Small intestine (tissue), 7 donors: Measurements from ENCODE around the gene ZDHHC19. TPM values are rescaled to one million over a fixed set of nuclear protein-coding genes. Genes with fewer than 3 reads are reported as not detected.
"Not testable (repeated sequence)": the region's sequence is repeated elsewhere in the genome, so short reads cannot be mapped to it uniquely, and the experiment has no call there.

Source experiments
- DNase-seq, 2 donors: peaks; one replicate each; pipeline versions ENCODE4 v3.0.0 to v3.0.0-alpha.2; 2013
- FAIRE-seq: peaks from 2 replicates; lab custom pipeline; 2012; peaks lifted over from hg19 to GRCh38; lab: Jason Lieb, UNC
- H3K27ac ChIP-seq, 3 donors: one replicate each; pipeline ENCODE4 v1.5.1; 2013; ENCODE audit warnings: low read length in 2 of 3, mild to moderate bottlenecking in 2 of 3, control low read depth in 1 of 3, inconsistent platforms in 1 of 3, low read depth in 1 of 3, moderate library complexity in 1 of 3
- H3K27me3 ChIP-seq, 3 donors: one replicate each; pipeline ENCODE4 v1.6.1; 2013; ENCODE audit warnings: low read length in 3 of 3, inconsistent platforms in 1 of 3; ENCODE audit not compliant: control insufficient read depth in 3 of 3, insufficient read depth in 3 of 3
- H3K36me3 ChIP-seq, 3 donors: one replicate each; pipeline ENCODE4 v1.6.1; 2013; ENCODE audit warnings: low read length in 3 of 3, inconsistent platforms in 1 of 3, low read depth in 1 of 3, mild to moderate bottlenecking in 1 of 3, moderate library complexity in 1 of 3; ENCODE audit not compliant: control insufficient read depth in 3 of 3, insufficient read depth in 2 of 3
- H3K4me1 ChIP-seq, 3 donors: one replicate each; pipeline ENCODE4 v1.6.1; 2013; ENCODE audit warnings: low read length in 2 of 3, inconsistent platforms in 1 of 3, low read depth in 1 of 3, mild to moderate bottlenecking in 1 of 3, moderate library complexity in 1 of 3; ENCODE audit not compliant: control insufficient read depth in 3 of 3, insufficient read depth in 2 of 3
- H3K4me3 ChIP-seq, 3 donors: one replicate each; pipeline ENCODE4 v1.5.1; 2013; ENCODE audit warnings: low read length in 3 of 3, control low read depth in 1 of 3, inconsistent platforms in 1 of 3, low read depth in 1 of 3, mild to moderate bottlenecking in 1 of 3, moderate library complexity in 1 of 3
- H3K9me3 ChIP-seq, 2 donors: one replicate each; pipeline ENCODE4 v1.6.1; 2013; ENCODE audit warnings: low read depth in 1 of 2, low read length in 1 of 2; ENCODE audit not compliant: control insufficient read depth in 2 of 2, insufficient read depth in 1 of 2
- WGBS, 3 donors: extraction: QIAGEN DNeasy Blood & Tissue Kit; methylation state at CpG; one replicate each; pipeline ENCODE4 v1.1.7; 2013; 5-methylcytosine and 5-hydroxymethylcytosine counted together
- polyA plus RNA-seq, 4 donors: library from polyadenylated mRNA; stranded (reverse) in 3 of 4; unstranded in 1 of 4; fragments of 200-250 nt in 3 of 4; fragments of 120-200 nt in 1 of 4; gene quantifications; one replicate each; pipeline versions ENCODE4 v1.2.1 to v1.2.3, GENCODE V29; 2013
- donor health status: healthy with polysubstance abuse.
- donor health status: control.
- donor health status: control.
- donor health status: Bipolar disorder and iron deficiency.
- donor health status: healthy.

ZDHHC19 gene
- polyA plus RNA-seq, 4 donors, result 0.22 to 0.40 TPM; not detected in 2

DNA sequence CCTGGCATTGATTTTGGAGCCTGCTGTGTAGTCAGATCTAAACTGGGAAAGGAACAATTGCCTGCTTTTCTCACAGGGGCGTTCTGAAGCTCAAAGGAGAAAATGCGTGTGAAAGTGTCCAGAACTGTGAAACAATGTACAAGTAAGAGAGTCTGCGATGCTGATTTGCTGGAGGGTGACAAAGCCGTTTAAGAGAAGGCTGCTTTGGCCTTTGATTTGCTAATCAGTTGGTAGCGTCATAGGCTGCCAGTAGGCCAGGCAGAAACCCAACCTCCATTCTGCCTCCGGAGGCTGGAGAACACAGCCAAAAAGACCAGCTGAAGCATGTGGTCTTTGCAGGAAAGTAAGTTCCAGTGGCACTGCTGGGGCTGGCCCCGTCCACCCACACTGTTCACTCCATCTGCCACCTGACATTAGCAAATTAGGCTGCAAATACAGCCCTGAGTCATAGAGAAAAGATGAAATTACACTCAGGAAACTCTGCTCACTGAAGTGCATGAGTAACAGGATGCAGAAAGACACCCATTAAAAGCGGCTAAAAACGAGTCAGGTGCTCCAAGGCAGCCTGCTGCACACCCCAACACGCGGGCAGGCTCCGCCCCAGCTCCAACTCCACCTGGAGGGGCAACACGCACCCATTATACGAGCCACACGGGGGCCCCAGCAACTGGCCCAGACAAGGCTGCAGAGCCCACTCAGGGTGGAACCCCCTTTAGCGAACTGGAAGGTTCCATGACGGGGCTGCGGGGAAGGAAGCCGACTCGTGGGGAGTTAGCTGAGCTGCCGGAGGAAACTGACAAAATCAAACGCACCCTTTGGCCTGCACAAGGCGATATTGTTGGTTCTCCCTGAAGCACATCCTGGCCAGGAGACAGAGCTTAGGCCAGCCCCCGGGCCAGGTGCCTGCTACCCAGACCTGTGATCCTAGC is 31.6 kb downstream of the ZDHHC19 start:
- Histone ChIP-seq H3K27me3 (no peaks in the 10 kb centered on the region), H3K36me3 (no peaks in the 10 kb centered on the region), H3K4me3 (no peak overlapping the region), H3K9me3 (no peaks in the 10 kb centered on the region), H3K27ac (peak overlapping the region; percentile 52 to 91 (median 79)), H3K4me1 (peaks cover 0 to 29% (median 3%) of the 10 kb centered on the region in 3 donors)
- DNase-seq (peak; percentile 41 to 79), FAIRE-seq (no peak)
- 20 to 36% (median 22%) methylated on average over 24 of the region's 24 CpGs for WGBS, 3 donors

DNA sequence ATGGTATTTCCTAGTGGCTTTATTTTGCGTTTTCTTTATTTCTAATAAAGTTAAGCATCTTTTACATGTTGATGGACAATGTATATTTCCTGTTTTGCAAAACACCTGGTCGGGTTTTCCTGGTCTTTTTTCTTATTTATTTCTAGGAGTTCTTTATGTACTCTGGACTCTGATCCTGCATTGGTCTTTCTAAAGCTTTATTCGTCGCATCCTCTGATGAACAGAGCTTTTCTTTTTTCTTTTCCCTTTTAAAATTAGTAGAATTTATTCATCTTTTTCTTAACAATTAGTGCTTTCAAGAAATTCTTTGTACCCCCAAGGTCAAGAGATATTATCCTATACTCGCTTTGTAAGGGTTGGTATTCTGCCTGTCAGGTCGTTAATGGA is 32.2 kb downstream of the ZDHHC19 start:
- H3K27ac ChIP-seq, result peak overlapping the region; percentile 52 to 91 (median 79)
- no peaks in the 10 kb centered on the region for H3K36me3 ChIP-seq
- no peak overlapping the region for H3K4me3 ChIP-seq
- FAIRE-seq, result no peak
- peaks cover 0 to 29% (median 3%) of the 10 kb centered on the region in 3 donors for H3K4me1 ChIP-seq
- 14 to 48% (median 28%) methylated on average over 6 of the region's 6 CpGs for WGBS, 3 donors
- no peaks in the 10 kb centered on the region for H3K9me3 ChIP-seq
- DNase-seq, result peak in 1 of 2 donors; percentile 58
- no peaks in the 10 kb centered on the region for H3K27me3 ChIP-seq

DNA sequence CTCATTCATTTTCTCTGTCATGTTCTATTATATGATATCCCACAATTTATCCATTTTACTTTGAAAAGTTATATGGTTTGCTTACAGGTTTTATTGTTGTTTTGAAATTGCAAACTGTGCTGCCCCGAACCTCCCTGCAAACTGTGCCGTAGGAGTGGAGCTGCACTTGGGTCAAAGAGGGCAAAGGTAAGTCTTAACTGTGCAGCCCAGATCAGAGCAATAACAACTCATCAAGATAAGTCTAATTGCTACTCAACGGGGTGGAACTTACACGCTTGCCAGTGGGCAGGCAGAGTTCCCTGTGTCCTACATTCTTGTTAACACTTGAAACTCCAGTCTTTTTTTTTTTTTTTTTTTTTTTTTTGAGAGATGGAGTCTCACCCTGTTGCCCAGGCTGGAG is 33.2 kb downstream of the ZDHHC19 start:
- FAIRE-seq (no peak), DNase-seq (peak; percentile 75 to 95)
- peaks cover 0 to 25% (median 0%) of the 10 kb centered on the region in 3 donors for H3K4me1 ChIP-seq
- H3K4me3 ChIP-seq, result no peak overlapping the region
- H3K27ac ChIP-seq, result peak overlapping the region; percentile 71 to 84 (median 76)
- H3K27me3 ChIP-seq, result no peaks in the 10 kb centered on the region
- no peaks in the 10 kb centered on the region for H3K9me3 ChIP-seq
- no peaks in the 10 kb centered on the region for H3K36me3 ChIP-seq
- WGBS, 3 donors, result 18 to 44% (median 27%) methylated on average over 4 of the region's 4 CpGs

DNA sequence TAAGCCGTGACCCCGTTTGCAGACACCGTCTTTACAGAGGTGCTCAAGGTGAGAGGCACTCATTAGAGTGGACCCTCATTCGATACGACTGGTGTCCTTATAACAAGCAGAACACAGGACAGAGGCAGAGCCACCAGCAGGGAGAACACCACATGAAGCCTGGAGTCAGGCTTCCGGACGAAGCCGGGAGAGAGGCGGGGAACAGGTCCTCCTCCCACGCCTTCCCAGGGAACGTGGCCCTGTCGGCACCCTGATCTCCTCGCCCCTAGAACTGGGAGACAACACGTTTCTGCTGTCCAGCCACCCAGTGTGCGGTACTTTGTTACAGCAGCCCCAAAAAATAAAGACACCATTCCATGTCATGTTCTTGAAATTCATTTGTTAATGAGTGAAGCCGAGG is 33.6 kb downstream of the ZDHHC19 start:
- H3K36me3 ChIP-seq, result no peaks in the 10 kb centered on the region
- H3K4me3 ChIP-seq, result no peak overlapping the region
- 32 to 66% (median 52%) methylated on average over 16 of the region's 16 CpGs for WGBS, 3 donors
- no peak for FAIRE-seq
- DNase-seq, result peak; percentile 51 to 65
- no peaks in the 10 kb centered on the region for H3K27me3 ChIP-seq
- no peaks in the 10 kb centered on the region for H3K9me3 ChIP-seq
- H3K27ac ChIP-seq, result peak overlapping the region; percentile 71 to 84 (median 76)
- H3K4me1 ChIP-seq, result peaks cover 0 to 25% (median 0%) of the 10 kb centered on the region in 3 donors

DNA sequence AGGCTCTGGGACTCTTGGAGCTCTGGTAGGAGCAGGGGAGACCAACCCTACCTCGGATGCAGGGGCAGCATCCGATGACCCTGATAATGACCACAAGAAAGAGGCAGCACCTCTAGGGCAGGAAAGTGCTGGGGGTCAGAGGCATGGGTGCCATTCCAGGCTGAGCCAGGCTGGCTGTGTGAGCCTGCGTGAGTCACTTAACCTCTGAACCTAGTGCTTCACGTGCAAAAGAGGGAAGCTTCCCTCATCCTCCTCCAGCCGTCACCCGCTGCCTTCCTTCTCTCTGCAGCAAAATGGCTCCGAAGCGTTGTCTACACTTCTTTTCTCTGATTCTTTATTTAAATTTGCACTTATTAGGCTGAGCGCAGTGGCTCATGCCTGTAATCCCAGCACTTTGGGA is 35.5 kb downstream of the ZDHHC19 start:
- DNase-seq, result peak in 1 of 2 donors; percentile 42
- Histone ChIP-seq H3K36me3 (no peaks in the 10 kb centered on the region), H3K9me3 (peaks cover 0 to 3% of the 10 kb centered on the region in 2 donors), H3K4me3 (no peak overlapping the region), H3K4me1 (peaks cover 0 to 25% (median 0%) of the 10 kb centered on the region in 3 donors), H3K27me3 (no peaks in the 10 kb centered on the region), H3K27ac (no peak overlapping the region)
- no peak for FAIRE-seq
- 73 to 81% (median 75%) methylated on average over 9 of the region's 9 CpGs for WGBS, 3 donors

DNA sequence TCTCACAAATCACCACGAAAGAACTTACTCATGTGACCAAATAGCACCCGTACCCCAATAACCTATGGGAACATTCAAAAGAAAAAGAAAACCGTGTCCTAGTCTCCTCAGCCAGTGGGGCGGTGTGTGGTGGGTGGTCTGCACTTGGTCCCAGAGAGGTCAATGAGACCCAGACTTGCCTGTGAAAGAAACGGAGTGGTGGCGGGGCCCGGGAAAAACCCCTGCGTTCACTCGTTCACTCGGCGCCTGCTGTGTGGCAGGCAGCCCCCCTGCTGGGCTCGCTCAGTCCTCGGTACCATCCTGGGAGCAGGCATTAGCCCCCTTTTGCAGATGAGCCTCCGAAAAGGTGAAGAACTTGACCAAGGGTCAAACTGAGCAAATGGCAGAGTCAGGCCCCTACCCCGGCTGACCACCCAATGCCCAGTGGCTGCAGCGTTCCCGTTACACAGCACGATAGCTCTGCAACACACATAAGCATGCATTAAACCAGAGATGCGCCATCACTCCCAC is 36.0 kb downstream of the ZDHHC19 start:
- 82 to 96% (median 91%) methylated on average over 19 of the region's 19 CpGs for WGBS, 3 donors
- no peak overlapping the region for H3K27ac ChIP-seq
- no peak for FAIRE-seq
- H3K36me3 ChIP-seq, result no peaks in the 10 kb centered on the region
- no peaks in the 10 kb centered on the region for H3K27me3 ChIP-seq
- no peak overlapping the region for H3K4me3 ChIP-seq
- peaks cover 0 to 3% of the 10 kb centered on the region in 2 donors for H3K9me3 ChIP-seq
- no peak for DNase-seq
- H3K4me1 ChIP-seq, result peaks cover 0 to 25% (median 0%) of the 10 kb centered on the region in 3 donors

DNA sequence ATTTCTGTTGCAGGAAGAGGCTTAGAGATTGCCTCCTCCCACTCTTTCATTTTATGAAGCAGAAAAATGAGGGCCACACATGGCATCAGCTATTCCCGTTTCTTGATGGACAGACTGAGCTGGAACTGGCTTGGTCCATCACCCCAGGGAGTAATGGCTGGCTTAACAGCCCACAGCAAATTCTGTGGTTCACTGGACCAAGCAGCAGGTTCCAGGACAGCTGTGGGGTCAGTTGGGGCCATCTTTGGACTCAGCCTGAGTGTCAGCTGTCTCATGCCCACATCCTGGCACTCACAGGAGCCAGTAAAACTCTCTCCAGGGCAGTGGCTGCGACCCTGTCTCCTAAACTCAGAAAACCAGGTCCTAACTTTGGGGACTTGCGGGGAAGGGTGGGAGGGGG is 36.5 kb downstream of the ZDHHC19 start:
- Histone ChIP-seq H3K27ac (no peak overlapping the region), H3K27me3 (no peaks in the 10 kb centered on the region), H3K4me3 (no peak overlapping the region), H3K4me1 (peaks cover 0 to 21% (median 0%) of the 10 kb centered on the region in 3 donors), H3K9me3 (peaks cover 0 to 3% of the 10 kb centered on the region in 2 donors), H3K36me3 (no peaks in the 10 kb centered on the region)
- no peak for DNase-seq
- 88 to 91% (median 90%) methylated on average over 3 of the region's 3 CpGs for WGBS, 3 donors
- FAIRE-seq, result no peak

DNA sequence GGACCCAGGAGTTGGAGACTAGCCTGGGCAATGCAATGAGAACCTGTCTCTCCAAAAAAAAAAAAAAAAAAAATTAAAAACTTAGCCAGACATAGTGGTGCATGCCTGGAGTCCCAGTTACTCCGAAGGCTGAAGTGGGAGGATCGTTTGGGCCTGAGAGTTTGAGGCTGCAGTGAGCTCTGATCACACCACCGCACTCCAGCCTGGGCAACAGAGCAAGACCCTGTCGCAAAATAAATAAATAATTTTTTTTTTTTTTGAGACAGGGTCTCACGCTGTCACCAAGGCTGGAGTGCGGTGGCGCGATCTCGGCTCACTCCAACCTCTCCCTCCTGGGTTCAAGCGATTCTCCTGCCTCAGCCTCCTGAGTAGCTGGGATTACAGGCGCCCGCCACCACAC is 40.9 kb downstream of the ZDHHC19 start:
- not testable (repeated sequence) for H3K27ac ChIP-seq, H3K4me3 ChIP-seq, FAIRE-seq, H3K36me3 ChIP-seq, DNase-seq, H3K27me3 ChIP-seq, H3K4me1 ChIP-seq, H3K9me3 ChIP-seq
- WGBS, 3 donors, result 96 to 97% (median 97%) methylated on average over 12 of the region's 12 CpGs
